ENCODE measurements around the gene OR56B1.

- no peak for TF ChIP-seq CTCF (IDR thresholded peaks at IDR 0.05)
- TF ChIP-seq EZH2 (IDR thresholded peaks at IDR 0.05; ENCODE audit: borderline replicate concordance, insufficient read depth, low read depth, low read length, poor library complexity, severe bottlenecking) = no peak
Measured at GRCh38 chr11:5703741-5704536, 32.3 kb upstream of the OR56B1 start.

Data from B cell (primary cell).